KG1 (cell line): ENCODE data around the gene CA12.

ENCODE experiments used
- DNase-seq: peaks from one replicate; lab custom pipeline; 2025; lab: John Stamatoyannopoulos, UW

CA12 gene

DNA sequence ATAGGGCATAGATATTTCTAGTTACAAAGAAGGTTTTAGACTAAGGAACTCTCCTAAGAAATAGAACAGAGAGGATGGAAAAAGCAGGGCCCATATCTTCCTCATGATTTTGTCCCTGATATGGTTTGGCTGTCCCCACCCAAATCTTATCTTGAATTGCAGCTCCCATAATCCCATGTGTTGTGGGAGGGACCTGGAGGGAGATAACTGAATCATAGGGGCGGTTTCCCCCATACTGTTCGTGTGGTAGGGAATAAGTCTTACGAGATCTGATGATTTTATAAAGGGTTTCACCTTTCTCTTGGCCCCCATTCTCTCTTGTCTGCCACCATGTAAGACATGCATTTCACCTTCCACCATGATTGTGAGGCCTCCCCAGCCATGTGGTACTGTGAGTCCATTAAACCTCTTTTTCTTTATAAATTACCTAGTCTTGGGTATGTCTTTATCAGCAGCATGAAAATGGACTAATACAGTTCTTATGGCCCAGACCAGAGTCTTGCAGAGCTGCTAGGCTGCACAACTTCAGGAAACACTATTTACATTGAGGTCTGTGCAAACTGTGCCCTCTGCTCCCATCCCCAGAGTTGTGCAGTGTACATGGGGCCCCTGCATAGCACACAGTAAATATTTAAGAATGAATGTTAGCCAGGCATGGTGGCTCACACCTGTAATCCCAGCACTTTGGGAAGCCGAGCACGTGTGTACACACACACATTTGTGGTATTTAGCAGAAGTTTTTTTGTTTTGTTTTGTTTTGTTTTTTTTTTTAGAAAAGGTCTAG is 20.3 kb upstream of the CA12 start:
- no peak for DNase-seq

- DNase-seq = no peak
These were observed 19.4 kb upstream of the CA12 start for GRCh38 chr15:63401078-63401477.

GRCh38 chr15:63398456-63398855 is 16.8 kb upstream of the CA12 start:
- no peak for DNase-seq

DNA sequence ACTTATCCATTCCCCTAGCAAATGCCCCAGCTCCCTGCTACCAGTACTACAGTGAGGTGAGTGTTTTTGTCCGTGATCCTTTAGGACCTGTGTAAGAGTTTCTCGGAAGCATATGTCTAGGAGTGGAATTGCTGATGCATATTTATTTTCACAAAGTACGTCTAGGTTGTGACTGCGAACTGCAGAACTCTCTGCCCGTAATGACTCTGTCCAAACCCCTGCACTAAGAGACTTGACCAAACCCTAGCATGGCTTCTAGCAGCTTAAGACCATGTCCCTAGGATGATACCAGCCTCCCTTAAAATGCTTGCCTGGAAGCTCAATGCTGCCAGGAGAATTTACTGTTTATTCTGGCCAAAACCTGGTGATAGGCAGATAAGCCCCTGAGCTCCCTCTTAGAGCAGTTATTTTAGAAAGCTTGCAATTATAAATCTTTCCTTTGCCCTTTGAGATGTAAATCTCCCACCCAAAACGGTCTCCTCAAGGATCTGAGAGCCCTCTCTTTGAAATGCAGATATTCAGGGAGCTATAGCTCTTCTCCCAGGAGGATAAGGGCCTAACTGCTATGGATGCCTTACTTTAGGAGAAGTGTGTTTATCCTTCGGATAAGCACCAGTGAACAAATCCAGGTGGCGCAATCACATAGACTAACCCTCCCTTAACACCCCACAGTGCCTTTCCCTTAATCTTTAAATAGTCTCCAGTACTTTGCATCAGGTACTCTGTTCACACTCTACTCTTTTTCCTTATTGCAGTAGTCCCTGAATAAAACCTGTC is 14.7 kb upstream of the CA12 start:
- DNase-seq = no peak

GRCh38 chr15:63395730-63396151 is 14.1 kb upstream of the CA12 start:
- no peak for DNase-seq

DNA sequence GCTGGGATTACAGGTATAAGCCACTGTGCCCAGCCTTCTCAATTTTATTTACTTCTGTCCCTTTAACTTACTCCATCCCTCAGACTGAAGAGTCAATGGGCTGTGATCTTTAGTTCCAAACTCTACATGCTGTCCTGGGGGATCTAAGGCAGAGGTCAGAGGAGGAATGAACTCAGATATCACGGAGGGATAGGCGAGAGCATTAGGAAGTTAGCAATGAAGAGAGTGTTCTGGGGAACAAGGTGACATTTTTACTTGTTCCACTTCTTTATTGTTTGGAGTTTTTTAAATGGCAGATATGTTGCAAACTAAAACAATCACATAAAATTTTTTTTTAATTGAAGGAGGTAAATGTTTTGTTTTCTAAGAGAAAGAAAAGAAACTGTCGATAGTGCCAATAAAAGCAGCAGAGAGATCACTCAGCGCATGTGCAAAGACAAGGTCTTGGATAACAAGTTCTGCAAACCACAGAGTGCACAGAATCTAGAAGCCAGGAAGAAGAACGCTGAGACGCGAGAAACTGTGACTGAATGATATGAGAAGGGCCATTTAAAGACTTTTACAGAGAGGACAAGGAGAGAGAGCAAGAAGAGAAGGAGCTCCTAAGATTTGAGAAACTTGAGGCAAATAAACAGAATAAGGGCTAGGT is 10.8 kb upstream of the CA12 start:
- no peak for DNase-seq

GRCh38 chr15:63391669-63392360 is 10.2 kb upstream of the CA12 start:
- no peak for DNase-seq

- no peak for DNase-seq
These were observed 9.0 kb upstream of the CA12 start for GRCh38 chr15:63390689-63391088.

GRCh38 chr15:63389902-63390670 is 8.4 kb upstream of the CA12 start:
- no peak for DNase-seq

GRCh38 chr15:63388511-63388910 is 6.9 kb upstream of the CA12 start:
- no peak for DNase-seq

DNA sequence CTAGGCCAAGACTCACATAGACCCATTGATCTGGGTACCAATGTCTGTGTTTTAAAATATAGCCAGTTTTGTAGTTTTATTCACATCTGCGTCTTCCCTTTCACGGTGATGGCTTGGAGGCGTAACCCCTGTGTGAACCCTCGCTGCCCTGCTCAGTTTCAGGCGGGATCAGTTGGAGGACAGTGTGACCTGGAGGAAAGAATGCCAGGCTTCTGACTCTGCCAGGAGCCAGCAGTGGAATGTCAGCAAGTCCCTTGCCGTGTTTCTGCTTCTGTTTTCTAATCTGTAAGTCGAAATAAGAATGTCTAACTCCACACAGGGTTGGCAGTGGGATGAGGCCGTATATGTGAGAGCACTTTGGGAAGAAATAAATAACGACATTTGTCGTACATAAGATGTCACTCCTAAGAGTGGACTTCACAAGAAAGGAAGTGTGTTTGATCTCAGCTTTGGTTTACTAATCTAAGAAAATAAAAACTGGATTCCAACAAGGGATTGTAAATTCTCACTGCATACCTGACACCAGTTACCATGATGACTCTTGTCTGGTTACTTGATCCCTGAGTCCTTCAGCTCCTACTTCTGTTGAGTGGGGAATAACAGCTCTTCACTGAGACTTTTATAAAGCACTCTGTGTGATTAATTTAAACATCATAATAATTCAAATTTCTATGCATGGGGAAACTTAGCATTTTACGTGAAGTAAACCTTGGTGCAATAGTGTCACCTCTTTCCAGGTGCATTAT is 6.3 kb upstream of the CA12 start:
- DNase-seq = no peak

- DNase-seq = no peak
These were observed 4.4 kb upstream of the CA12 start for GRCh38 chr15:63385911-63386531.

DNA sequence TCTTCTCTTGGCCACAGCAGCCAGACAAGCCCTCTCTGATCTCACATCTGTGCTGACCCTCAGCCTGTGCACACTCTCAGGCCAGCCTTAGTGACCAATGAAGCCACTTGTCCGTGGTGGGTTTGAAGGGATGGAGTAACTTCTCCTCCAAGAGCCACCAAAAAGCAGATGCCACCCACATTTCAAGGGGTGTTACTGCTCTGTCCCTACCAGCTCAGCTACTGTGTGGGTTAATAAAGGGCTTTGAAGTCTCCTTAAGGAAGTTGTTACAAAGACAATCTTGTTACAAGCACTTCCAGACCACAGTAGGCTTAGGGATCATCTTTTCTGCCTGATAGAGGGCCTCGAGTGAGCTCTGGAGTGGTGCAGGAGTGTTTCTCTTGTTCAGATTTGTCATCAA is 3.3 kb upstream of the CA12 start:
- no peak for DNase-seq

DNA sequence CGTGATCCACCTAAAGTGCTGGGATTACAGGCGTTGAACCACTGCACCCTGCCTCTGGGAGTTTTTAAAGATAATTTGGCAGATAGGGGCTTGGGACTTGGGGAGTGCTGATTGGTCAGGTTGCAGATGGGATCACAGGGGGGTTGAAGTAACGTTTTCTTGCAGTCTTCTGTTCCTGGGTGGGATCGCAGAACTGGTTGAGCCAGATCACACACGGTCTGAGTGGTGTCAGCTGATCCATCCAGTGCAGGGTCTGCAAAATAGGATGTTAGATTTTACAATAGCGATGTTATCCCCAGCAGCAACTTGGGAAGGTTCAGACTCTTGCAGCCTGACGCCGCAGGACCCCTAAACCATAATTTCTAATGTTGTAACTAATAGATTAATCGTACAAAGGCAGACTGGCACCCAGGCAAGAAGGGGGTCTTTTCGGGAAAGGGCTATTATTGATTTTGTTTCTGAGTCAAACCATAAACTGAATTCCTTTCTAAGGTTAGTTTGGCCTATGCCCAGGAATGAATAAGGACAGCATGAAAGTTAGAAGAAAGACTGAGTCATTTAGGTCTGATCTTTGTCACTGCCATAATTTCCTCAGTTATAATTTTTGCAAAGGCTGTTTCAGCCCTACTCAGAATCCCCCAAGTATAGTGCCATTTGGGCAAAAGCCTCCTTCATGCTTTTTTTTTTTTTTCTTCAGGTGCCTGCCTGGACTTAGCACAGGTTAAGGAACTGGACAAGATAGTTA is 1.5 kb upstream of the CA12 start:
- DNase-seq = no peak

GRCh38 chr15:63380808-63381282 is 801 bp downstream of the CA12 start:
- DNase-seq = no peak

DNA sequence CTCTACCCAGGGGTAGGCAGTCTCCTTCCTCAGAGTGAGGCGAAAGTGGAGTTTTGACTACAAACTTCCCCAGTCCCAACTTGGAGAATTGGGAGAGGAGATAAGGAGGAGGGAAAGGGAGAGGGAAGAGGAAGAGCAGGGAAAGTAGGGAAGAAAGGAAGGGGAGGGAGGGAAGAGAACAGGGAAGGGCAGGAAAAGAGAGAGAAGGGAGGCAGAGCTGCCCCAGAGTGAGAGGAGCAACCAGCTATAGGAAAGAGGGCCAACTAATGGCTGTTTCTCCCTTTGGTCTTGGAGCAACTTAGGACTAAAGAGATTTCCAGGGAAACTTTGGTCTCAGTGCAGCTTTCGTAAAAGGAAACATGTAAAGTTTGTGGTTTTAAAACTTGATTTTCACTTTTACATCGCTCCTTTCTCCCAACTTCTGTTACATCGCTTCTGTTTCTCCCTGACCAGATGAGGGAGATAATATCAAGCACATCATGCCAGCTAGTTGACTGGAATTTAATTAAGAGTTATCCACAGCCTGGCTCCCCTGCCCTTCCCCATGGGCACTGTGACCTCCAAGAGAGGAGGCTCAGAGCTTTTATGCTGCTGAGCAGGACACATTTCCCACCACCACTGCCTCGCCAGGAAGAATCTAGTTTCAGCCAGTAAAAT is 1.4 kb downstream of the CA12 start:
- no peak for DNase-seq

DNA sequence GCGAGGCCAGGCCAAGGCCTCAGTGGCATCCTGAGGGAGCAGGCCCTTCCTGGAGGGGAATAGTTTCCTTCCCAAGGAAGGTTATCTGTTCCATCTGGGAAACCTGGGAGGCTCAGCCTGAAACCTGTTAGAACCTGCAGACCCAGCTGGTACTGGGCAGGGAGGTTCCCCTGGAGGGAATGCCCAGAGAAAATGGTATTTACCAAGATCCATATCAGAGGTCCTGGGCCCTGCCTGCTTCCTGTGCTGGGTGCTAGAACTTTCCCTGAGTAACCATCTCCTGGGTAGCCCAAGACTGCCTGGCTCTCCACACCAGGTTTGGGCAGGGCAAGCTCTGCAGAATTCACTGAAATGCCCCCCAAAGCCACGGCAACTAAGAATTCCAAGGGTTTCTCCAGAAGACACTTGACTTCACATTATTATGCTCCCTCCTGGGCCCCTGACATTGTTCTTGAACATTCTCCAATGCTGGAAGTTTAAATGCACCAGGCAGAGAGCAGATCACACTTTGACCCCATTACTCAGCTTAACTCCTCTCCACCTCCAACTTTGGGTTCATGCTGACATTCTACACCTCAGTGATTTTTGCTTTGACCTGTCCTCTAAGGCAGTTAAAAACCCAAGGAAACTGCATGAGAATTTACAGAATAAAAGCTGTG is 2.0 kb downstream of the CA12 start:
- DNase-seq = no peak

DNA sequence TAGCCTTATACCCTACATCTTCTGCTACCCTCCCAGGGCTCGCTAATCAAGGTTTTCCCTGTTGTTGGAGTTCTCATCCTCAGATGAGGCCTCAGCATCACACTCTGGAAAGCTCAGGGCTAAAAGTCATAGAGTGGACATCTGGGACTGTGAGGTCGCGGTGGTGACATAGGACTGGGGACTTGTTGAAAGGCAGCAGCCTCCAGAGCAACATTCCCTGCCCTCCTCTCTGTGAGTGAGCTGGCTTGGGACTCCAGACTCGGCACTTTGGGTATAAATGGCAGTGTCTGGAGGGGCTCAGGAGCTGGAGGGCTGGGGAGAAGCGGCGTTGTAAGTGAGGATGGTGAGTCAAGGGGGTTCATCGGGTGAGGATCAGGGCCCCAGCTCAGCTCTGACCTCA is 2.7 kb downstream of the CA12 start:
- no peak for DNase-seq
